Hepatocyte (in vitro differentiated cells): Measurements from ENCODE around the gene ALCAM. TPM values are rescaled to one million over a fixed set of nuclear protein-coding genes. Genes with fewer than 3 reads are reported as not detected.
A peak's percentile ranks its signal among the peaks of the same experiment; 100 is the strongest.

Experiments
- DNase-seq: peaks from one replicate; pipeline ENCODE4 v3.0.0-alpha.2; 2016; ENCODE audit warnings: low spot score
- H2AFZ ChIP-seq: fragments of 200-600 bp; sonication (generic); 2 replicates; pipeline ENCODE4 v1.6.0; 2016; ENCODE audit warnings: antibody characterized with exemption, mild to moderate bottlenecking
- H3K27ac ChIP-seq: fragments of 200-600 bp; sonication (generic); 2 replicates; pipeline ENCODE4 v1.5.1; 2016; ENCODE audit warnings: mild to moderate bottlenecking
- H3K27me3 ChIP-seq: fragments of 200-600 bp; sonication (generic); 2 replicates; pipeline ENCODE4 v1.6.1; 2016
- H3K36me3 ChIP-seq: fragments of 200-600 bp; sonication (generic); replicated peaks from 2 replicates; pipeline ENCODE4 v1.5.1; 2016; ENCODE audit warnings: low read depth; ENCODE audit not compliant: insufficient read depth
- H3K4me1 ChIP-seq: fragments of 200-600 bp; sonication (generic); 2 replicates; pipeline ENCODE4 v1.5.1; 2016; ENCODE audit warnings: mild to moderate bottlenecking, moderate library complexity; ENCODE audit not compliant: insufficient read depth
- H3K4me2 ChIP-seq: fragments of 200-600 bp; sonication (generic); 2 replicates; pipeline ENCODE4 v1.6.0; 2016
- H3K4me3 ChIP-seq: fragments of 200-600 bp; sonication (generic); 2 replicates; pipeline ENCODE4 v1.5.1; 2016; ENCODE audit warnings: mild to moderate bottlenecking
- H3K79me2 ChIP-seq: fragments of 200-600 bp; sonication (generic); 2 replicates; pipeline ENCODE4 v1.6.0; 2017; ENCODE audit warnings: mild to moderate bottlenecking
- H3K9me2 ChIP-seq: fragments of 200-600 bp; sonication (generic); replicated peaks from 2 replicates; pipeline ENCODE4 v1.6.0; 2017; ENCODE audit warnings: mild to moderate bottlenecking; ENCODE audit not compliant: insufficient read depth
- H3K9me3 ChIP-seq: fragments of 200-600 bp; sonication (generic); 2 replicates; pipeline ENCODE4 v1.5.1; 2016; ENCODE audit warnings: low read depth, mild to moderate bottlenecking
- H4K20me1 ChIP-seq: fragments of 200-600 bp; sonication (generic); 2 replicates; pipeline ENCODE4 v1.6.0; 2016; ENCODE audit warnings: mild to moderate bottlenecking; ENCODE audit not compliant: insufficient read depth, poor library complexity, severe bottlenecking
- CTCF ChIP-seq: fragments of 200-600 bp; sonication (generic); IDR thresholded peaks from 2 replicates; pipeline ENCODE4 v1.5.1; 2016; ENCODE audit warnings: antibody characterized with exemption, mild to moderate bottlenecking; ENCODE audit not compliant: poor library complexity
- EZH2 ChIP-seq: fragments of 200-600 bp; sonication (generic); IDR thresholded peaks from 2 replicates; pipeline ENCODE4 v1.6.1; 2016; ENCODE audit warnings: antibody characterized with exemption, mild to moderate bottlenecking, borderline replicate concordance
- EZH2phosphoT487 ChIP-seq: fragments of 200-600 bp; sonication (generic); IDR thresholded peaks from one replicate; pipeline ENCODE4 v1.6.1; 2018; ENCODE audit warnings: antibody characterized with exemption, mild to moderate bottlenecking, low read depth, moderate library complexity; ENCODE audit not compliant: unreplicated experiment, severe bottlenecking
- WGBS: methylation state at CpG from one replicate; pipeline ENCODE4 v1.1.6; 2016; ENCODE audit warnings: low lambda C conversion rate; ENCODE audit errors: missing lambda C conversion rate; 5-methylcytosine and 5-hydroxymethylcytosine counted together
- polyA plus RNA-seq: library from polyadenylated mRNA; unstranded; fragments of >200 nt; fragmentation: Nextera tagmentation; extraction: Ambion mirVana; gene quantifications from 2 replicates; pipeline ENCODE4 v1.2.1, GENCODE V29; 2016
- total RNA-seq: library from RNA; depleted of rRNA; stranded (reverse); fragments of >200 nt; gene quantifications from 2 replicates; pipeline ENCODE4 v1.2.3, GENCODE V29; 2014

ALCAM gene
- total and polyA plus RNA-seq, 2 experiments from 2014 or later, result 58.0 to 134 TPM

GRCh38 chr3:105413343-105413887 is 46.7 kb downstream of the ALCAM start:
- Histone ChIP-seq H3K79me2 (peaks cover 13% of the 10 kb centered on the region), H4K20me1 (no peaks in the 10 kb centered on the region), H3K27me3 (no peaks in the 10 kb centered on the region), H3K4me2 (no peak overlapping the region), H3K9me2 (no peaks in the 10 kb centered on the region), H3K9me3 (no peaks in the 10 kb centered on the region), H2AFZ (no peak overlapping the region), H3K36me3 (no peaks in the 10 kb centered on the region), H3K4me1 (peaks cover 14% of the 10 kb centered on the region), H3K4me3 (no peak overlapping the region), H3K27ac (no peak overlapping the region)
- 85% methylated on average over 1 of the region's 1 CpG for WGBS
- TF ChIP-seq EZH2, result no peak
- TF ChIP-seq EZH2phosphoT487, result no peak
- no peak for TF ChIP-seq CTCF
- DNase-seq, result no peak

DNA sequence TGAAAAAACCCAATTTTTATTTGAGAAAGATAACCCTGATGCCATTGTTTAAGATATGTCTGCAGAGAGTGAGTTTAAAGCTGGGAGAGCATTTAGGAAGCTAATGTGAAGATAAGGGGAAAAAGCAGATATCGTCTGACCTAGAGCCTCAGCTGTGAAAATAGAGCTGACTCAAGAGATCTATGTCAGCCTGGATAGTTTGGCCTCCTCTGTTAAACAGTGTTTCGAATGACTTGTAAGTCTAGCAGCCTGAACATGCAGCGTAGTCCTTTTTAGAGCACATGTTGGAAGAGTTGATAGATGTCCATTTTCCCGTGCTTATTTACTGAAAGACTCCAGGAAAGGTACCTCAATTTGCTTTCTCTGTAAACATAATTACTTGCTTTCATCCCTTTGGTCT is 48.1 kb downstream of the ALCAM start:
- Histone ChIP-seq H3K9me2 (no peaks in the 10 kb centered on the region), H3K27me3 (no peaks in the 10 kb centered on the region), H3K4me2 (peak overlapping the region; percentile 58), H3K4me1 (peaks cover 14% of the 10 kb centered on the region), H3K36me3 (no peaks in the 10 kb centered on the region), H3K9me3 (no peaks in the 10 kb centered on the region), H3K79me2 (peaks cover 23% of the 10 kb centered on the region), H2AFZ (no peak overlapping the region), H3K27ac (peak overlapping the region; percentile 35), H3K4me3 (no peak overlapping the region), H4K20me1 (no peaks in the 10 kb centered on the region)
- TF ChIP-seq EZH2phosphoT487 (no peak), EZH2 (no peak), CTCF (no peak)
- WGBS, result 19% methylated on average over 4 of the region's 4 CpGs
- DNase-seq, result peak; percentile 26

DNA sequence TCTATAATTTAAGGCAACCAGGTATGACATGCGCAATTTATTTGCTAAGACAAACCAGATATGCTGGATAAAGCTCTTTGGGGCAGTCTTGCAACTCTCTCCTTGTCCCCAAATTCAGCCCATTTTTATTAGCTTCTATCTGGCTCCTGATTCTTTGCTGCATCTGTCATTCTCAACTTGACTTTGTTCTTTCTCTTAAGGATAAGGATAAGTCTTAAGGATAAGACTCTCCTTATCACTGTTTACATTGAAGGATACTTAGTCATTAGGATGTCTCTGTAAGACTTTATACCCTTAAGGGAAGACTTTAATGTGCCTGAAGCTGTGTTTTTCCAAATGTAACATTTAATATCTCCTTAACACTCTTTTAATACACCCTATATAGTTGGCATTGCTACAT is 49.2 kb downstream of the ALCAM start:
- no peaks in the 10 kb centered on the region for H3K27me3 ChIP-seq
- H3K79me2 ChIP-seq, result peaks cover 25% of the 10 kb centered on the region
- no peak for TF ChIP-seq EZH2
- TF ChIP-seq EZH2phosphoT487, result no peak
- TF ChIP-seq CTCF, result no peak
- H4K20me1 ChIP-seq, result no peaks in the 10 kb centered on the region
- no peak for DNase-seq
- no peak overlapping the region for H3K4me3 ChIP-seq
- WGBS, result 65% methylated on average over 1 of the region's 1 CpG
- no peak overlapping the region for H3K27ac ChIP-seq
- no peak overlapping the region for H3K4me2 ChIP-seq
- no peak overlapping the region for H2AFZ ChIP-seq
- H3K9me3 ChIP-seq, result no peaks in the 10 kb centered on the region
- no peaks in the 10 kb centered on the region for H3K9me2 ChIP-seq
- H3K36me3 ChIP-seq, result no peaks in the 10 kb centered on the region
- H3K4me1 ChIP-seq, result peaks cover 14% of the 10 kb centered on the region
